AG04450 (cell line): ENCODE results near the gene HINT3. TPM values are rescaled to one million over a fixed set of nuclear protein-coding genes. Genes with fewer than 3 reads are reported as not detected.

Experiments
- CTCF ChIA-PET: fragments of 300-600, 350-600 bp; formaldehyde crosslinking; extraction: SDS; loops from one replicate; lab custom pipeline; 2022; ENCODE audit warnings: antibody characterized with exemption, inconsistent platforms; lab: Charles Lee
- POLR2A ChIA-PET: fragments of 350-600 bp; formaldehyde crosslinking; extraction: SDS; loops from one replicate; lab custom pipeline; 2021; ENCODE audit warnings: antibody characterized with exemption, inconsistent platforms; lab: Yijun Ruan, JAX
- DNase-seq: peaks from one replicate; pipeline ENCODE4 v3.0.0-alpha.2; 2011; ENCODE audit warnings: low read depth, low spot score
- H3K27ac ChIP-seq: one replicate; pipeline ENCODE4 v1.5.1; 2012; ENCODE audit warnings: low read depth, low read length, control low read depth
- H3K27me3 ChIP-seq: one replicate; pipeline ENCODE4 v1.6.0; 2012; ENCODE audit warnings: low read length; ENCODE audit not compliant: control insufficient read depth, insufficient read depth
- H3K4me3 ChIP-seq: 2 replicates; pipeline ENCODE4 v1.5.1; 2011; ENCODE audit warnings: mild to moderate bottlenecking, low read depth, low read length, control low read depth
- H3K9me3 ChIP-seq: 2 replicates; pipeline ENCODE4 v1.5.1; 2012; ENCODE audit warnings: low read length; ENCODE audit not compliant: control insufficient read depth, insufficient read depth
- CTCF ChIP-seq: IDR thresholded peaks from 2 replicates; pipeline ENCODE4 v1.5.1; 2011; ENCODE audit warnings: low read depth, low read length, control low read depth, inconsistent platforms
- polyA plus RNA-seq: library from polyadenylated mRNA; depleted of rRNA; stranded (reverse); fragments of >200 nt; gene quantifications from 2 replicates; pipeline ENCODE4 v1.2.3, GENCODE V29; 2011; rRNA removed
- small RNA-seq: library from RNA; depleted of rRNA; stranded (forward); fragments of <200 nt; gene quantifications from one replicate; pipeline ENCODE3, GENCODE V24; 2012; ENCODE audit warnings: low read depth; ENCODE audit not compliant: insufficient read length

Gene HINT3
- polyA plus RNA-seq, 1 experiment = 4.0 TPM

GRCh38 chr6:126026001-126026400 is 69.4 kb downstream of the HINT3 start:
- POLR2A ChIA-PET = no interaction called here
- no peak for DNase-seq

GRCh38 chr6:126027601-126028000 is 71.0 kb downstream of the HINT3 start:
- DNase-seq = no peak
- Histone ChIP-seq H3K4me3 (no peak overlapping the region), H3K27me3 (no peaks in the 10 kb centered on the region), H3K9me3 (no peaks in the 10 kb centered on the region; the same call in 1 of the 2 replicates), H3K27ac (no peak overlapping the region)
- TF ChIP-seq CTCF = no peak
- ChIA-PET POLR2A (no interaction called here), CTCF (interaction anchor here (0.5 to 0.6 kb wide), 2 partner anchors 64 to 165 kb away, joined by 3 to 5 read pairs; no protein-coding TSS in a partner anchor)

More at GRCh38 chr6:126026001-126026400, 69.4 kb downstream of the HINT3 start:
- TF ChIP-seq CTCF = no peak
- Histone ChIP-seq H3K27me3 (no peaks in the 10 kb centered on the region), H3K4me3 (no peak overlapping the region), H3K27ac (no peak overlapping the region), H3K9me3 (no peaks in the 10 kb centered on the region; the same call in 1 of the 2 replicates)
- CTCF ChIA-PET = no interaction called here

Small RNA genes lying within 50 kb of the gene (small RNA-seq; reads per million reads assigned to genes)
- not detected for gene RNA5SP216

Other genes starting within 250 kb of the HINT3 start
- not detected in 2 replicates for gene HEY2, start 207.1 kb upstream of the HINT3 start, polyA plus RNA-seq
- 21.1 and 21.5 TPM in 2 replicates for gene NCOA7, start 165.8 kb upstream of the HINT3 start, polyA plus RNA-seq
- gene TRMT11, start 29.8 kb downstream of the HINT3 start, polyA plus RNA-seq = 18.5 and 27.3 TPM in 2 replicates